Measurements from ENCODE around the gene SPTB. TPM values are rescaled to one million over a fixed set of nuclear protein-coding genes. Genes with fewer than 3 reads are reported as not detected.

SPTB gene
- total and polyA plus RNA-seq, 7 experiments from 2014 or later: 0.05 to 0.12 (median 0.05) TPM; not detected in 4

DNA sequence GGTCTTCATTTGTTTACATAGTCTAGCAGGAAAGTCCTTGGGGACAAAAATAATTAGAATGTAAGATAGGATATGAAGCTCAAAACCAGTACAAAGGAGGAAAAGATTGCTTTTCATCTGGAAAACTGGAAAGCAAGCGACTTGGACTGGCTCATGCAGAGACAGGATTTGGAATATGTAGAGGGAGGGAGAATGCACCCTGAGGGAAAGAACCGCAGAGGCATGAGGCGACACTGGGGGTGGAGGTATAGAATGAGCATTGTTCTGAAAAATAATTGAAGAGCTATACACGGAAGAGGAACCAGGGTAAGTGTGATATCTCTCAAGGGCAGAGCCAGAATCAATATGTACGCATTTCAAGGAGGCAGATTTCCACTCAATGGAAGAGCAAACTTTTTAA is 90.0 kb downstream of the SPTB start:
- Histone ChIP-seq H3K9me3 (ENCODE audit: control insufficient read depth in 2 of 3, low read length in 3 of 3) (no peaks in the 10 kb centered on the region), H3K4me1 (ENCODE audit: control insufficient read depth in 2 of 2, insufficient read depth in 2 of 2, low read length in 2 of 2) (no peaks in the 10 kb centered on the region), H3K27me3 (ENCODE audit: control insufficient read depth in 2 of 2, insufficient read depth in 2 of 2, low read length in 2 of 2) (no peaks in the 10 kb centered on the region), H3K4me3 (ENCODE audit: low read length) (no peak overlapping the region), H3K27ac (ENCODE audit: low read depth, low read length) (no peak overlapping the region), H3K36me3 (ENCODE audit: control insufficient read depth in 2 of 3, insufficient read depth in 3 of 3, low read length in 3 of 3) (no peaks in the 10 kb centered on the region)
- Mint-ChIP-seq H3K27ac (no peak overlapping the region), H3K4me3 (no peak overlapping the region), H3K9me3 (no peaks in the 10 kb centered on the region), H3K4me1 (no peaks in the 10 kb centered on the region), H3K36me3 (no peaks in the 10 kb centered on the region), H3K27me3 (no peaks in the 10 kb centered on the region)
- CTCF ChIA-PET: interaction anchor here (0.6 kb wide), 1 partner anchor 100 kb away, joined by 3 read pairs; no protein-coding TSS in a partner anchor
- POLR2A ChIA-PET: no interaction called here
- DNase-seq: no peak
- no peak for ATAC-seq
- intact Hi-C loops (cut with micrococcal nuclease): no loop called here

DNA sequence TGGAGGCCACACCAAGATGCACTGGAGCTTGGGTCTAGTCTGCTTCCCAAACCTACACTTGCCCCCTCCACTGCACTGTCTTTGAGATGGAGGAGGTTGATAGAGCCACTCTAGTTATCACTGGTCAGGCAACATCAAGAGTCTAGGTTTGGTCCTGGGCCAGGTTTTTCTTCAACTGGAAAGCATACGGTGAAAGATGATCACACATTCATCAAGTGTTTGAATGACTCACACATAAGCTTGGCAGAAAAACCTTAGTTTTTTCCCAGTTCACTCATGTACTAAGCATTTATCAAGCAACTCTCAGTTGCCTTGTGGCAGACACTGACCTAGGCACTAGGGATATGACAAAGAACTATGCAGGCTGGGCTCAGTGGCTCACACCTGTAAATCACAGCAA is 91.0 kb downstream of the SPTB start:
- ChIA-PET CTCF (no interaction called here), POLR2A (no interaction called here)
- Mint-ChIP-seq H3K27me3 (no peaks in the 10 kb centered on the region), H3K4me3 (no peak overlapping the region), H3K9me3 (no peaks in the 10 kb centered on the region), H3K36me3 (no peaks in the 10 kb centered on the region), H3K4me1 (no peaks in the 10 kb centered on the region), H3K27ac (no peak overlapping the region)
- Histone ChIP-seq H3K4me3 (ENCODE audit: low read length) (no peak overlapping the region), H3K36me3 (ENCODE audit: control insufficient read depth in 2 of 3, insufficient read depth in 3 of 3, low read length in 3 of 3) (no peaks in the 10 kb centered on the region), H3K4me1 (ENCODE audit: control insufficient read depth in 2 of 2, insufficient read depth in 2 of 2, low read length in 2 of 2) (no peaks in the 10 kb centered on the region), H3K27ac (ENCODE audit: low read depth, low read length) (no peak overlapping the region), H3K9me3 (ENCODE audit: control insufficient read depth in 2 of 3, low read length in 3 of 3) (no peaks in the 10 kb centered on the region), H3K27me3 (ENCODE audit: control insufficient read depth in 2 of 2, insufficient read depth in 2 of 2, low read length in 2 of 2) (no peaks in the 10 kb centered on the region)
- intact Hi-C loops (cut with micrococcal nuclease): no loop called here
- DNase-seq (no peak), ATAC-seq (no peak)

DNA sequence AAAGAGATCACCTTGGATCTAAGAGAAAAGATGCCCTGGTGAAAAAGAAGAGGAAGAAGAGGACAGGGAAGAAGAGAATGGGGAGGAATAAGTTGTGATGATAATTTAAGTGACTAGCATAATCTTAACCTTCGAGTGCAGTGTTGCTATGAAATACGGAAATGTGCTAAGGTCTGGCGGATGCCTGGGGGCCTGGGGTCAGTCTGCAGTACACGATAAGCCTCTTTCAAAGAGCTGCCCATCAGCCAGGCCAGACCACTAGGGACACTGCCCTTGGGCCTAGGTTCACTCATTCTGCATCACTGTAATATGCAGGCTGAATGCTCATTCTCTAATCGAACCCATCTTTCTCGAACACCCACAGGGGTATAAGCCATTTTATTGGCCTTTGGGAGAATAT is 92.1 kb downstream of the SPTB start:
- H3K27ac Mint-ChIP-seq: no peak overlapping the region
- H3K36me3 Mint-ChIP-seq: no peaks in the 10 kb centered on the region
- CTCF ChIA-PET: no interaction called here
- H3K9me3 Mint-ChIP-seq: no peaks in the 10 kb centered on the region
- no peaks in the 10 kb centered on the region for H3K4me1 Mint-ChIP-seq
- H3K4me1 ChIP-seq (ENCODE audit: control insufficient read depth in 2 of 2, insufficient read depth in 2 of 2, low read length in 2 of 2): no peaks in the 10 kb centered on the region
- no peak overlapping the region for H3K4me3 ChIP-seq (ENCODE audit: low read length)
- intact Hi-C loops (cut with micrococcal nuclease): no loop called here
- no peaks in the 10 kb centered on the region for H3K27me3 Mint-ChIP-seq
- no peak for DNase-seq
- no peak overlapping the region for H3K27ac ChIP-seq (ENCODE audit: low read depth, low read length)
- no peak overlapping the region for H3K4me3 Mint-ChIP-seq
- no peaks in the 10 kb centered on the region for H3K27me3 ChIP-seq (ENCODE audit: control insufficient read depth in 2 of 2, insufficient read depth in 2 of 2, low read length in 2 of 2)
- POLR2A ChIA-PET: no interaction called here
- no peak for ATAC-seq
- H3K9me3 ChIP-seq (ENCODE audit: control insufficient read depth in 2 of 3, low read length in 3 of 3): no peaks in the 10 kb centered on the region
- no peaks in the 10 kb centered on the region for H3K36me3 ChIP-seq (ENCODE audit: control insufficient read depth in 2 of 3, insufficient read depth in 3 of 3, low read length in 3 of 3)

DNA sequence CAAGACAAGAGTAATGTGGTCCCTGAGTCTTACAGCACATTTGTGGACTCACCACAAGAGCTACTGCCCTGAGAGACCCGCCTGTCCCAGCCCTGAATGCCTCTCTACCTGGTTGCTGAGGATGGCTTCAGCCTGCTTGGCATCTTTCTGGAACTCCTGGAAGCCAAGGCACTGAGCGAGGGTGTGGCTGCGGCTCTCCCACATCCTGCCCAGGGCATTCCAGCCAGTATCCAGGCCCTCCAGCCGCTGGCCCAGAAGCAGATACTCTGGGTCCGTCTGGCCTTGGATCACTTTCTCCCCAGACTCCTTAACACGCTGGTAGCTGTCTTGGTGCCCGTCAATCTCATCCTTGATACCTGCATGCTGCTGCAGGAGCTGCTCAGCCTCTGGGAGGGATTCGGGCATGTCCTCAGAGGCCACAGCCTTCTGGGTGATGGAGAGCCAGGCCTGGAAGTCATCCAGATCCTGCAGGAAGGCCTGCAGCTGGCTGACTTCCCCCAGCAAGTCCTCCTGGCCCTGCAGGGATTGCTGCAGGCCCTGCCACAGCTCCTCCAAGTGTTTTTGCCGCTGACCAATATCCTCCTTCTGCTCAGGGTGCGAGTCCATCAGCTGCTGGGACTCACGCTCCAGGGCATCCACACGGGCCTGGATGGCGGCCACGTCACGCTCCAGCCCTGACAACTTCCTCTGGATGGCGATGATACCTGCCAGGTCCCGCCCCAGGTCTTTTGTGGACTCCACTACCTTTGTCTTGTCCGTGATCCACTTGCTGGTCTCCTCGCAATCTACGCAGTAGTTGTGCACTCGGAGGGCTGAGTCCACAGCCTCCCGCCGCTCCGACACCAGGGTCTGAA is 93.2 kb downstream of the SPTB start:
- H3K4me1 Mint-ChIP-seq: no peaks in the 10 kb centered on the region
- ATAC-seq: no peak

DNA sequence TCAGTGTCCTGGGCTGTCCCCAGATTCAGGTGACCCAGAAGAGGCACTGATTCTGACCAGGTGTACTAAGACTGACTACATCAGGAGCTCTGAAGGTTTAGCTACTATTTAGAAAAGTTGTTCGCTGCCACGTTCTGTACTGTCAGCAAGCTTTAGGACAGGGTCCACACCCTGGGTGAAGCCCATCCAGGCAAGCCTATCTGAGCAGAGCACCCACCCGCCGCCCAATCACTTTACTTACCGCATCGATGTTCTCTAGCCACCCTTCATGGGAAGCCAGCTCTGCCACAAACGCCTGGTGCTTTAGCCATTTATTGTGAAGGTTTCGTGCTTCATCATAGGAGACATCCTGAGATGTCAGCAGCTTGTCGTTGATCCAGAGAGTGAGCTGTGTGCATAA is 95.7 kb downstream of the SPTB start:
- Histone ChIP-seq H3K4me1 (ENCODE audit: control insufficient read depth in 2 of 2, insufficient read depth in 2 of 2, low read length in 2 of 2) (no peaks in the 10 kb centered on the region), H3K27ac (ENCODE audit: low read depth, low read length) (no peak overlapping the region), H3K9me3 (ENCODE audit: control insufficient read depth in 2 of 3, low read length in 3 of 3) (no peaks in the 10 kb centered on the region), H3K27me3 (ENCODE audit: control insufficient read depth in 2 of 2, insufficient read depth in 2 of 2, low read length in 2 of 2) (no peaks in the 10 kb centered on the region), H3K4me3 (ENCODE audit: low read length) (no peak overlapping the region), H3K36me3 (ENCODE audit: control insufficient read depth in 2 of 3, insufficient read depth in 3 of 3, low read length in 3 of 3) (no peaks in the 10 kb centered on the region)
- no peaks in the 10 kb centered on the region for H3K4me1 Mint-ChIP-seq
- no peak overlapping the region for H3K27ac Mint-ChIP-seq
- H3K27me3 Mint-ChIP-seq: peaks cover 0 to 12% (median 0%) of the 10 kb centered on the region in 5 donors
- no peak for DNase-seq
- no peak for ATAC-seq
- H3K4me3 Mint-ChIP-seq: no peak overlapping the region
- H3K9me3 Mint-ChIP-seq: no peaks in the 10 kb centered on the region
- H3K36me3 Mint-ChIP-seq: no peaks in the 10 kb centered on the region
- CTCF ChIA-PET: no interaction called here
- POLR2A ChIA-PET: no interaction called here
- intact Hi-C loops (cut with micrococcal nuclease): no loop called here

More for the DNA sequence above, 93.2 kb downstream of the SPTB start:
- ChIA-PET POLR2A (no interaction called here), CTCF (no interaction called here)
- Histone ChIP-seq H3K4me3 (ENCODE audit: low read length) (no peak overlapping the region), H3K9me3 (ENCODE audit: control insufficient read depth in 2 of 3, low read length in 3 of 3) (no peaks in the 10 kb centered on the region), H3K27me3 (ENCODE audit: control insufficient read depth in 2 of 2, insufficient read depth in 2 of 2, low read length in 2 of 2) (no peaks in the 10 kb centered on the region), H3K36me3 (ENCODE audit: control insufficient read depth in 2 of 3, insufficient read depth in 3 of 3, low read length in 3 of 3) (no peaks in the 10 kb centered on the region), H3K4me1 (ENCODE audit: control insufficient read depth in 2 of 2, insufficient read depth in 2 of 2, low read length in 2 of 2) (no peaks in the 10 kb centered on the region), H3K27ac (ENCODE audit: low read depth, low read length) (no peak overlapping the region)
- Mint-ChIP-seq H3K36me3 (no peaks in the 10 kb centered on the region), H3K27me3 (no peaks in the 10 kb centered on the region), H3K27ac (no peak overlapping the region), H3K4me3 (no peak overlapping the region), H3K9me3 (no peaks in the 10 kb centered on the region)
- intact Hi-C loops (cut with micrococcal nuclease): no loop called here
- DNase-seq: no peak

DNA sequence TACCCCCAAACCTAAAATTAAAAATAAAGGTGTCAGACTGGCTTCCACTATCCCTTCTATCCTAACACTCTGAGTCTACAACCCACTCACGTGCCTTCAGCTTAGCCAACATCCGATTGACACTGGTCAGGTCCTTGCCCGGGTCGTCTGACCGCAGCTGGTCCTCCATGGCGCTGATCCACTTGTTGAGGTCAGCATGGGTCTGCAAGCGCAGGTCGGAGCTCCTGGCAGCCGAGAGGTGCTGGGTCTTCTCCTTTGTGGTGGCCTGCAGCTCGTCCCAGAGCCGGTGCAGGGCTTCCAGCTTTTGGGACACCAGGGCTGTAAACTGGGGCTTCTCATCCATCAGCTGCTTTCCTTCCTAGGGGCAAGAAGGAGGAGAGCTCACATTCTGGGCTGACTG is 97.5 kb downstream of the SPTB start:
- H3K9me3 Mint-ChIP-seq: no peaks in the 10 kb centered on the region
- Histone ChIP-seq H3K4me3 (ENCODE audit: low read length) (no peak overlapping the region), H3K4me1 (ENCODE audit: control insufficient read depth in 2 of 2, insufficient read depth in 2 of 2, low read length in 2 of 2) (no peaks in the 10 kb centered on the region), H3K36me3 (ENCODE audit: control insufficient read depth in 2 of 3, insufficient read depth in 3 of 3, low read length in 3 of 3) (no peaks in the 10 kb centered on the region), H3K27ac (ENCODE audit: low read depth, low read length) (no peak overlapping the region), H3K9me3 (ENCODE audit: control insufficient read depth in 2 of 3, low read length in 3 of 3) (no peaks in the 10 kb centered on the region), H3K27me3 (ENCODE audit: control insufficient read depth in 2 of 2, insufficient read depth in 2 of 2, low read length in 2 of 2) (no peaks in the 10 kb centered on the region)
- ChIA-PET CTCF (interaction anchor here (0.6 kb wide), 1 partner anchor 141 kb away, joined by 3 read pairs; no protein-coding TSS in a partner anchor), POLR2A (no interaction called here)
- H3K4me3 Mint-ChIP-seq: no peak overlapping the region
- DNase-seq (no peak), ATAC-seq (no peak)
- H3K4me1 Mint-ChIP-seq: no peaks in the 10 kb centered on the region
- no peak overlapping the region for H3K27ac Mint-ChIP-seq
- H3K36me3 Mint-ChIP-seq: no peaks in the 10 kb centered on the region
- H3K27me3 Mint-ChIP-seq: peaks cover 0 to 12% (median 0%) of the 10 kb centered on the region in 5 donors
- intact Hi-C loops (cut with micrococcal nuclease): no loop called here

DNA sequence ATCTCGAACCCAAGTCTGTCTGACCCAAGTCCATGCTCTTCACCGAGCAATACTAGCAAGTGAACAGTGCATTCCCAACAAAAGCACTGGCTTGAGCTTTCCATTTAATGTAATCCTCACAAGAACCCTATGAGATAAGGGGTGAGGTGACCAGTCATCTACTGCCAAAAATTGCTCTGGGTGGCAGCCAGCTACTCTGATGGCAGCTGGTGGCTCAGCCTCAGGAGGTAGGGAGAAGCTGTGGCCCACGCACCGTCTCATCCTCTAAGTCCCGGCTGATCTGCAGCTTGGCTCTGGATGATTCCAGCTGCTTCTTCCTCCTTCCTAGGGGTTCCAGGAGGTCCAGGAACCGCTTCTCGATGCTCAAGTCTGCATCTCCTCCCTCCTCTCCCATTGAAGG is 100.2 kb downstream of the SPTB start:
- intact Hi-C loops (cut with micrococcal nuclease): no loop called here
- H3K27ac Mint-ChIP-seq: no peak overlapping the region
- H3K27me3 Mint-ChIP-seq: peaks cover 0 to 12% (median 0%) of the 10 kb centered on the region in 5 donors
- H3K36me3 ChIP-seq (ENCODE audit: control insufficient read depth in 2 of 3, insufficient read depth in 3 of 3, low read length in 3 of 3): no peaks in the 10 kb centered on the region
- no peaks in the 10 kb centered on the region for H3K4me1 ChIP-seq (ENCODE audit: control insufficient read depth in 2 of 2, insufficient read depth in 2 of 2, low read length in 2 of 2)
- DNase-seq (no peak), ATAC-seq (no peak)
- no peaks in the 10 kb centered on the region for H3K9me3 Mint-ChIP-seq
- H3K9me3 ChIP-seq (ENCODE audit: control insufficient read depth in 2 of 3, low read length in 3 of 3): no peaks in the 10 kb centered on the region
- H3K27me3 ChIP-seq (ENCODE audit: control insufficient read depth in 2 of 2, insufficient read depth in 2 of 2, low read length in 2 of 2): no peaks in the 10 kb centered on the region
- no peaks in the 10 kb centered on the region for H3K4me1 Mint-ChIP-seq
- no peak overlapping the region for H3K4me3 ChIP-seq (ENCODE audit: low read length)
- no peaks in the 10 kb centered on the region for H3K36me3 Mint-ChIP-seq
- no peak overlapping the region for H3K4me3 Mint-ChIP-seq
- CTCF ChIA-PET: interaction anchor here (0.5 to 1.3 kb wide), 3 partner anchors 14 to 201 kb away, joined by 3 to 4 read pairs (median 3); no protein-coding TSS in a partner anchor
- H3K27ac ChIP-seq (ENCODE audit: low read depth, low read length): no peak overlapping the region
- POLR2A ChIA-PET: no interaction called here
